CD4-positive, CD25-positive, alpha-beta regulatory T cell (primary cell): ENCODE measurements around the gene TTC13. TPM values are rescaled to one million over a fixed set of nuclear protein-coding genes. Genes with fewer than 3 reads are reported as not detected.

Experiments used
- ATAC-seq, 2 donors: fragments of 150-1000 bp; cut with Tn5 transposase; one replicate each; pipeline ENCODE4 v1.10.0; 2021; ENCODE audit warnings: low read depth in 2 of 2, moderate number of reproducible peaks in 2 of 2, moderate library complexity in 1 of 2
- DNase-seq, 3 donors: peaks; one replicate each; pipeline versions ENCODE4 v3.0.0 to v3.0.0-alpha.2; 2012 to 2022; ENCODE audit warnings: mixed read lengths in 1 of 3
- H3K27ac ChIP-seq: one replicate; pipeline ENCODE4 v1.7.0; 2013; ENCODE audit warnings: mild to moderate bottlenecking, low read length; ENCODE audit not compliant: insufficient read depth, poor library complexity, severe bottlenecking
- H3K27me3 ChIP-seq: one replicate; pipeline ENCODE4 v1.7.0; 2013; ENCODE audit warnings: low read length; ENCODE audit not compliant: control insufficient read depth, insufficient read depth
- H3K36me3 ChIP-seq: one replicate; pipeline ENCODE4 v1.7.0; 2013; ENCODE audit warnings: mild to moderate bottlenecking, low read length, moderate library complexity; ENCODE audit not compliant: control insufficient read depth, insufficient read depth
- H3K4me1 ChIP-seq: 2 replicates; pipeline ENCODE4 v1.7.0; 2013; ENCODE audit warnings: mild to moderate bottlenecking, low read length; ENCODE audit not compliant: insufficient read depth, control insufficient read depth, poor library complexity, severe bottlenecking
- H3K4me3 ChIP-seq: one replicate; pipeline ENCODE4 v1.7.0; 2013; ENCODE audit warnings: low read depth, mild to moderate bottlenecking, low read length, moderate library complexity
- H3K9me3 ChIP-seq, 2 experiments: 1 replicate in 1 of 2; 2 replicates in 1 of 2; pipeline ENCODE4 v1.7.0; 2013; ENCODE audit warnings: low read length in 2 of 2, mild to moderate bottlenecking in 1 of 2, moderate library complexity in 1 of 2; ENCODE audit not compliant: control insufficient read depth in 2 of 2
- H3K27ac Mint-ChIP-seq, 3 donors: one replicate each; pipeline ENCODE4 v1.8.0; 2020 to 2022; ENCODE audit warnings: mild to moderate bottlenecking in 3 of 3, mixed read lengths in 3 of 3, moderate library complexity in 2 of 3
- H3K27me3 Mint-ChIP-seq: one replicate; pipeline ENCODE4 v1.8.0; 2022; ENCODE audit warnings: mild to moderate bottlenecking, mixed read lengths
- H3K36me3 Mint-ChIP-seq: one replicate; pipeline ENCODE4 v1.8.0; 2020; ENCODE audit warnings: mixed read lengths
- H3K4me1 Mint-ChIP-seq, 4 donors: one replicate each; pipeline ENCODE4 v1.8.0; 2020 to 2022; ENCODE audit warnings: mixed read lengths in 4 of 4, mild to moderate bottlenecking in 1 of 4
- H3K4me3 Mint-ChIP-seq, 4 donors: one replicate each; pipeline ENCODE4 v1.8.0; 2020 to 2022; ENCODE audit warnings: mild to moderate bottlenecking in 4 of 4, mixed read lengths in 4 of 4, moderate library complexity in 3 of 4
- H3K9me3 Mint-ChIP-seq, 7 donors: one replicate each; pipeline ENCODE4 v1.8.0; 2020 to 2022; ENCODE audit warnings: mixed read lengths in 7 of 7, mild to moderate bottlenecking in 3 of 7, moderate library complexity in 2 of 7
- polyA plus RNA-seq, 4 donors: library from polyadenylated mRNA; unstranded; fragments of 300-500 nt; fragmentation: Illumina TruSeq; gene quantifications; one replicate each; pipeline ENCODE4 v1.2.3, GENCODE V29; 2021
- total RNA-seq: library from RNA; stranded (reverse); gene quantifications from one replicate; pipeline ENCODE4 v1.2.3, GENCODE V29; 2022

The TTC13 gene
- total and polyA plus RNA-seq, 5 donors from 2014 or later, result 8.9 to 40.5 (median 11.6) TPM

GRCh38 chr1:230894664-230895063 is 84.0 kb downstream of the TTC13 start:
- Mint-ChIP-seq H3K4me3 (no peak overlapping the region), H3K36me3 (no peaks in the 10 kb centered on the region), H3K27me3 (peaks cover 10% of the 10 kb centered on the region), H3K9me3 (no peaks in the 10 kb centered on the region), H3K27ac (peak overlapping the region in 1 of 3 donors; percentile 11), H3K4me1 (no peaks in the 10 kb centered on the region)
- no peak for DNase-seq
- Histone ChIP-seq H3K4me1 (no peaks in the 10 kb centered on the region), H3K9me3 (no peaks in the 10 kb centered on the region), H3K27ac (no peak overlapping the region), H3K27me3 (no peaks in the 10 kb centered on the region), H3K4me3 (no peak overlapping the region), H3K36me3 (no peaks in the 10 kb centered on the region)
- ATAC-seq, result no peak

- H3K36me3 Mint-ChIP-seq, result no peaks in the 10 kb centered on the region
These were observed 84.6 kb downstream of the TTC13 start for GRCh38 chr1:230894032-230894431.

GRCh38 chr1:230892018-230892491 is 86.6 kb downstream of the TTC13 start:
- Mint-ChIP-seq H3K4me1 (no peaks in the 10 kb centered on the region), H3K27ac (no peak overlapping the region), H3K36me3 (no peaks in the 10 kb centered on the region), H3K27me3 (peaks cover 15% of the 10 kb centered on the region), H3K4me3 (no peak overlapping the region), H3K9me3 (peaks cover 0 to 1% (median 0%) of the 10 kb centered on the region in 7 donors)
- H3K27me3 ChIP-seq, result no peaks in the 10 kb centered on the region
- DNase-seq, result no peak
- no peaks in the 10 kb centered on the region for H3K36me3 ChIP-seq
- H3K27ac ChIP-seq, result no peak overlapping the region
- ATAC-seq, result no peak
- no peak overlapping the region for H3K4me3 ChIP-seq
- H3K9me3 ChIP-seq, result no peaks in the 10 kb centered on the region
- no peaks in the 10 kb centered on the region for H3K4me1 ChIP-seq

More at GRCh38 chr1:230894032-230894431, 84.6 kb downstream of the TTC13 start:
- no peak for DNase-seq
- H3K4me3 Mint-ChIP-seq, result no peak overlapping the region
- no peak overlapping the region for H3K27ac ChIP-seq
- ATAC-seq, result no peak
- peaks cover 11% of the 10 kb centered on the region for H3K27me3 Mint-ChIP-seq
- H3K9me3 ChIP-seq, result no peaks in the 10 kb centered on the region
- H3K4me1 Mint-ChIP-seq, result no peaks in the 10 kb centered on the region
- H3K27ac Mint-ChIP-seq, result no peak overlapping the region
- H3K4me1 ChIP-seq, result no peaks in the 10 kb centered on the region
- H3K9me3 Mint-ChIP-seq, result peaks cover 0 to under 1% (median 0%) of the 10 kb centered on the region in 7 donors
- H3K4me3 ChIP-seq, result no peak overlapping the region
- no peaks in the 10 kb centered on the region for H3K36me3 ChIP-seq
- no peaks in the 10 kb centered on the region for H3K27me3 ChIP-seq

- no peak for ATAC-seq
- H3K4me1 Mint-ChIP-seq, result no peaks in the 10 kb centered on the region
These were observed 87.2 kb downstream of the TTC13 start for GRCh38 chr1:230891413-230891812.

GRCh38 chr1:230884646-230885045 is 94.0 kb downstream of the TTC13 start:
- Mint-ChIP-seq H3K27me3 (peaks cover 40% of the 10 kb centered on the region), H3K36me3 (peaks cover 3% of the 10 kb centered on the region), H3K4me3 (no peak overlapping the region), H3K27ac (peak overlapping the region in 1 of 3 donors; percentile 31), H3K4me1 (no peaks in the 10 kb centered on the region), H3K9me3 (peaks cover 0 to 13% (median 4%) of the 10 kb centered on the region in 7 donors)
- no peak for ATAC-seq
- Histone ChIP-seq H3K9me3 (peaks cover 2 to 5% of the 10 kb centered on the region in 2 experiments), H3K27me3 (peaks cover 5% of the 10 kb centered on the region), H3K27ac (no peak overlapping the region), H3K4me1 (no peaks in the 10 kb centered on the region), H3K36me3 (no peaks in the 10 kb centered on the region), H3K4me3 (no peak overlapping the region)
- DNase-seq, result no peak

More at GRCh38 chr1:230891413-230891812, 87.2 kb downstream of the TTC13 start:
- Mint-ChIP-seq H3K36me3 (no peaks in the 10 kb centered on the region), H3K4me3 (no peak overlapping the region), H3K9me3 (peaks cover 0 to 1% (median 0%) of the 10 kb centered on the region in 7 donors), H3K27ac (no peak overlapping the region), H3K27me3 (peaks cover 15% of the 10 kb centered on the region)
- no peak for DNase-seq
- H3K4me1 ChIP-seq, result no peaks in the 10 kb centered on the region
- H3K27ac ChIP-seq, result no peak overlapping the region
- H3K4me3 ChIP-seq, result no peak overlapping the region
- H3K36me3 ChIP-seq, result no peaks in the 10 kb centered on the region
- no peaks in the 10 kb centered on the region for H3K9me3 ChIP-seq
- no peaks in the 10 kb centered on the region for H3K27me3 ChIP-seq

- Histone ChIP-seq H3K27me3 (peaks cover 6% of the 10 kb centered on the region), H3K4me1 (no peaks in the 10 kb centered on the region), H3K27ac (no peak overlapping the region), H3K36me3 (no peaks in the 10 kb centered on the region), H3K4me3 (no peak overlapping the region), H3K9me3 (peaks cover 2 to 5% of the 10 kb centered on the region in 2 experiments)
- no peak overlapping the region for H3K4me3 Mint-ChIP-seq
- no peaks in the 10 kb centered on the region for H3K4me1 Mint-ChIP-seq
- peaks cover 0 to 12% (median 4%) of the 10 kb centered on the region in 7 donors for H3K9me3 Mint-ChIP-seq
- H3K36me3 Mint-ChIP-seq, result peaks cover 3% of the 10 kb centered on the region
- DNase-seq, result no peak
- no peak for ATAC-seq
- H3K27me3 Mint-ChIP-seq, result peaks cover 44% of the 10 kb centered on the region
- H3K27ac Mint-ChIP-seq, result no peak overlapping the region
These were observed 94.7 kb downstream of the TTC13 start for GRCh38 chr1:230883967-230884366.

- H3K27me3 ChIP-seq, result peaks cover 8% of the 10 kb centered on the region
- DNase-seq (no peak), ATAC-seq (no peak)
- H3K4me1 ChIP-seq, result no peaks in the 10 kb centered on the region
- Mint-ChIP-seq H3K4me1 (no peaks in the 10 kb centered on the region), H3K27me3 (peaks cover 52% of the 10 kb centered on the region), H3K27ac (no peak overlapping the region), H3K9me3 (peaks cover 0 to 10% (median 2%) of the 10 kb centered on the region in 7 donors), H3K4me3 (no peak overlapping the region), H3K36me3 (peaks cover 3% of the 10 kb centered on the region)
- H3K27ac ChIP-seq, result no peak overlapping the region
- no peak overlapping the region for H3K4me3 ChIP-seq
- H3K36me3 ChIP-seq, result no peaks in the 10 kb centered on the region
- peaks cover under 1 to 2% of the 10 kb centered on the region in 2 experiments for H3K9me3 ChIP-seq
These were observed 98.9 kb downstream of the TTC13 start for GRCh38 chr1:230879778-230880177.

GRCh38 chr1:230878591-230878990 is 100.1 kb downstream of the TTC13 start:
- Mint-ChIP-seq H3K27me3 (peaks cover 62% of the 10 kb centered on the region), H3K4me1 (no peaks in the 10 kb centered on the region), H3K9me3 (peaks cover 0 to 3% (median 0%) of the 10 kb centered on the region in 7 donors), H3K4me3 (no peak overlapping the region), H3K27ac (no peak overlapping the region), H3K36me3 (no peaks in the 10 kb centered on the region)
- Histone ChIP-seq H3K27ac (no peak overlapping the region), H3K27me3 (peaks cover 8% of the 10 kb centered on the region), H3K36me3 (no peaks in the 10 kb centered on the region), H3K4me1 (no peaks in the 10 kb centered on the region), H3K4me3 (no peak overlapping the region), H3K9me3 (no peaks in the 10 kb centered on the region)
- ATAC-seq, result no peak
- no peak for DNase-seq
